GM21390 (cell line): ENCODE results near the gene ZNF586.
"Not testable (repeated sequence)": the region's sequence is repeated elsewhere in the genome, so short reads cannot be mapped to it uniquely, and the experiment has no call there.

Source experiments
- ATAC-seq: cut with Tn5 transposase; IDR thresholded peaks from one replicate; pipeline ENCODE4 v1.9.1; 2021; ENCODE audit not compliant: unreplicated experiment

ZNF586 gene

GRCh38 chr19:57769345-57770131 lies at the start of gene ZNF586:
TSS of gene ZNF586 (plus strand) at chr19:57769676. CDS start at chr19:57769843, 167 bp downstream.
- ATAC-seq, result peak; percentile 95

- no peak for ATAC-seq
Measured at GRCh38 chr19:57719901-57720519, 49.5 kb upstream of the ZNF586 start.

- ATAC-seq, result no peak
Measured at GRCh38 chr19:57720878-57721277, 48.6 kb upstream of the ZNF586 start.

GRCh38 chr19:57738320-57738719 lies 31.2 kb upstream of the ZNF586 start:
- not testable (repeated sequence) for ATAC-seq

- ATAC-seq, result not testable (repeated sequence)
Measured at GRCh38 chr19:57738770-57739169, 30.7 kb upstream of the ZNF586 start.

- peak; percentile 98 for ATAC-seq
Measured at GRCh38 chr19:57746580-57747471, 22.6 kb upstream of the ZNF586 start, which contains the start of gene ZNF776. TSS of gene ZNF776 (plus strand) at chr19:57746815. CDS start at chr19:57747059, 244 bp downstream.

- ATAC-seq, result no peak
Measured at GRCh38 chr19:57747472-57747807, 22.0 kb upstream of the ZNF586 start.

- ATAC-seq, result no peak
Measured at GRCh38 chr19:57748029-57748428, 21.4 kb upstream of the ZNF586 start.

- no peak for ATAC-seq
Measured at GRCh38 chr19:57754091-57754673, 15.3 kb upstream of the ZNF586 start.

- ATAC-seq, result no peak
Measured at GRCh38 chr19:57755031-57755430, 14.4 kb upstream of the ZNF586 start.

- no peak for ATAC-seq
Measured at GRCh38 chr19:57757941-57758340, 11.5 kb upstream of the ZNF586 start.

GRCh38 chr19:57759096-57759495 lies 10.4 kb upstream of the ZNF586 start:
- ATAC-seq, result no peak

GRCh38 chr19:57771417-57771816 lies 1.9 kb downstream of the ZNF586 start:
- ATAC-seq, result no peak

- no peak for ATAC-seq
Measured at GRCh38 chr19:57773488-57773887, 4.0 kb downstream of the ZNF586 start.

GRCh38 chr19:57776764-57777296 lies 7.4 kb downstream of the ZNF586 start:
- no peak for ATAC-seq

GRCh38 chr19:57778336-57778735 lies 8.9 kb downstream of the ZNF586 start:
- ATAC-seq, result no peak

GRCh38 chr19:57779220-57779845 lies 9.9 kb downstream of the ZNF586 start:
- no peak for ATAC-seq

GRCh38 chr19:57786286-57786685 lies 16.8 kb downstream of the ZNF586 start:
- ATAC-seq, result no peak

- no peak for ATAC-seq
Measured at GRCh38 chr19:57786906-57787305, 17.4 kb downstream of the ZNF586 start.

- no peak for ATAC-seq
Measured at GRCh38 chr19:57788114-57788692, 18.7 kb downstream of the ZNF586 start.
